HL-60 (cell line): Measurements from ENCODE around the gene CRIP2.

Source experiments
- CTCF ChIP-seq: IDR thresholded peaks from one replicate; pipeline ENCODE4 v1.5.1; 2011; ENCODE audit warnings: low read length, control low read depth, inconsistent platforms; ENCODE audit not compliant: insufficient read depth
- GABPA ChIP-seq: IDR thresholded peaks from 2 replicates; pipeline ENCODE4 v1.6.1; 2012; ENCODE audit warnings: low read depth
- POLR2AphosphoS5 ChIP-seq: IDR thresholded peaks from 2 replicates; pipeline ENCODE4 v1.6.1; 2012; ENCODE audit warnings: low read depth
- REST ChIP-seq: IDR thresholded peaks from 2 replicates; pipeline ENCODE4 v1.6.1; 2012; ENCODE audit warnings: low read depth; ENCODE audit not compliant: insufficient replicate concordance
- SPI1 ChIP-seq: IDR thresholded peaks from 2 replicates; pipeline ENCODE4 v1.6.1; 2012; ENCODE audit warnings: low read depth, mild to moderate bottlenecking, borderline replicate concordance

- no peak for TF ChIP-seq CTCF
- no peak for TF ChIP-seq POLR2AphosphoS5
- no peak for TF ChIP-seq GABPA
- no peak for TF ChIP-seq REST
- TF ChIP-seq SPI1: no peak
Measured at GRCh38 chr14:105471297-105471821, 3.3 kb upstream of the CRIP2 start.
